ENCODE measurements around the gene LYZL6.

Gene LYZL6

GRCh38 chr17:35943537-35943936 lies at the start of gene LYZL6:
Gene LYZL6 (minus strand): TSS chr17:35943713. CDS start chr17:35939356, 4,357 bp downstream.
- DNase-seq: no peak

GRCh38 chr17:35991075-35991474 lies 47.6 kb upstream of the LYZL6 start:
- no peak for DNase-seq

DNA sequence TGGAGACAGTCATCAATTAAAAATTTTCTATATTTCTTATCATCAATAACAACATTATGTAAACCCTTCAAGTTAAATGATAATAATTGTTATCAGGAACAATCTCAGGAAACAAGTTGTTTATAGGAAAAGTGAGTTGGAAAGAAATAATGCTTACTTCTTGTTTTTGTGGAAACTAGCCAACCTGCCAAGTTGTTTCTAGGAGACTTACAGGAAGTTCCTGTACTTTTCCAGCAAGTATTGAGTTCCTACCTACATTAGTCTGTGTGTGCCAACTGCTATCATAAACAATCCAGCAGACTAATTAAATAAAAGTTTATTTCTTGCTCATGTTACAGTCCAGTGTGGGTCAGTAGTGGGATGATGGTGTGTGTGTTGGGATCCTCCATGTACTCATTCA lies 44.7 kb upstream of the LYZL6 start:
- no peak for DNase-seq

DNA sequence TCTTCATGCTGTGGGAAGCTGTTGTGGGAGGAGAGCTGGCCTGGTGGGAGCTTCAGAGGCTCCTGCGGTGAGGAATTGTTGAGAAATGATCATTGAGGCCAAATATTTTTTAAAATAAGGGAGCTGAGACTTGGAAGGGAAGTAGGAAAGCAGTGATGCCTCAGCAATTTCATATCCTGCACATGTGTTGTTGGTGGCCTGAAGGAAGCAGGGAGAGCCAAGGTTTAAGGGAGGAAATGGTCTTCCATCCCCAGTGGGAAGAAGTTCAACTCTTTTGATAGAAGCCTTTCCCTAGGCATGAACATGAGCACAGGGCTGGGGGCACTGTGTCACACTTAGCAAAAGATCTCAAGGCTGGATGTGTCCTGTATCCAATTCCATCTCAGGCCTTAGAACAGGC lies 43.1 kb upstream of the LYZL6 start, which contains the start of gene CCL14:
TSS of gene CCL14 (minus strand) at position 87 of the 400 bp plus-strand sequence. CDS start at position 7, 80 bp downstream.
- no peak for DNase-seq

DNA sequence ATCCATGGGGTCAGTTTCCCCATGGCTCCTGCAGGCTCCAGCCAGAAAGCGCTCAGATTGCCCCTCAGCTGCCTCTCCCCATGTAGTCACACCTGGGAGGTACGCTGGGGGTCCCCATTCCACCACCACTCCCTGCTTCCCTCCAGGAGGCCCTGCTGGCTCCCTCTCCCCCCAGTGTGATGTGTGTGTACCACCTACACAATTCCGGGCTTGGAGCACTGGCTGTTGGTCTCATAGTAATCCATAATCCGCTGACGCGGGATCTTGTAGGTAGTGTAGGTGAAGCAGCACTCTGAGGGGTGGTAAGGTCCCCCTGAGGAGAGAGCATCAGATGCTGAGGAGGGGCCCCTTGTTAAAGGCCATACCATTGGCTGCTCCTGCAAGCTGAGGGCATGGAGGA lies 40.6 kb upstream of the LYZL6 start:
- DNase-seq: no peak

- no peak for DNase-seq
Observed at GRCh38 chr17:35982409-35983191, 39.1 kb upstream of the LYZL6 start.

GRCh38 chr17:35981908-35982330 lies 38.4 kb upstream of the LYZL6 start:
- no peak for DNase-seq

DNA sequence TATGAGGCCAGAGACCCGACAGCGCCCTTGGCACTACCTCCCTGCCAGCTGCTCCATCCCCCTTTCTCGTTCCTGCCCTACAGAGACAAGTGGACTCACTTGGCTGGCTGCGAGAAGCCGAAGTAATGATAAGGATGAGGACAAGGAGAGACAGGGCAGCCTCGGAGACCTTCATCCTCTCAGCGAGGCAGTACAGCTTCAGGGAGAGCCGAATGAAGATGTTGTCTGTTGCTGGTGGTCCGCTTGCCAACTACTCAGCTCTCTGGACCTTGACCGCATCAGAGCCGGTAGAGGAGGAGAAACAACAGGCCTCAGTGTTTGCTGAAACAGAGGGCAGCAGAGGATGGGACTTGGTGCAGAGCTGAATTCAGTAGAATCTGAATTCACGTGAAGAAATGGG lies 37.7 kb upstream of the LYZL6 start, which contains the start of gene CCL16:
TSS of gene CCL16 (minus strand) at position 252 of the 400 bp plus-strand sequence. CDS start at position 175, 77 bp downstream.
- no peak for DNase-seq

- DNase-seq: no peak
Observed at GRCh38 chr17:35978346-35978745, 34.8 kb upstream of the LYZL6 start.

DNA sequence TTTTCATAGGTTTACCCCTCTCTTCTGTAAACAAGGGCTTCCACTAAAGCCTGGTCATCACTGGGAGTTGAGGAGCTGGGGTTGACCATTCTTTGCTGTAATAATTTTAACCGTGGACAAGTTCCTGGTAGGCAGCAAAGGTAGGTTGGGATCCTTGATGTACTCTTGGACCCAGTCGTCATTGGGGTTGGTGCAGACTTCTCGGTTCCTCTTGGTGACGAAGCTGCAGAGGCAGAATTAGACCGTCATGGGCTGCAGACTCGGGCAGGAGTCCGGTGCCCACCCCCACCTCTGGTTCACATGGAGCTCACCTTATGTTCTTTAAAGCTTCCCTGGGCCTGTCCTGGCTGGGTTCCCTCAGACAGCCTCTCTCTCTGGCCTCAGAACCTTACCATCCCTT lies 34.0 kb upstream of the LYZL6 start:
- no peak for DNase-seq

DNA sequence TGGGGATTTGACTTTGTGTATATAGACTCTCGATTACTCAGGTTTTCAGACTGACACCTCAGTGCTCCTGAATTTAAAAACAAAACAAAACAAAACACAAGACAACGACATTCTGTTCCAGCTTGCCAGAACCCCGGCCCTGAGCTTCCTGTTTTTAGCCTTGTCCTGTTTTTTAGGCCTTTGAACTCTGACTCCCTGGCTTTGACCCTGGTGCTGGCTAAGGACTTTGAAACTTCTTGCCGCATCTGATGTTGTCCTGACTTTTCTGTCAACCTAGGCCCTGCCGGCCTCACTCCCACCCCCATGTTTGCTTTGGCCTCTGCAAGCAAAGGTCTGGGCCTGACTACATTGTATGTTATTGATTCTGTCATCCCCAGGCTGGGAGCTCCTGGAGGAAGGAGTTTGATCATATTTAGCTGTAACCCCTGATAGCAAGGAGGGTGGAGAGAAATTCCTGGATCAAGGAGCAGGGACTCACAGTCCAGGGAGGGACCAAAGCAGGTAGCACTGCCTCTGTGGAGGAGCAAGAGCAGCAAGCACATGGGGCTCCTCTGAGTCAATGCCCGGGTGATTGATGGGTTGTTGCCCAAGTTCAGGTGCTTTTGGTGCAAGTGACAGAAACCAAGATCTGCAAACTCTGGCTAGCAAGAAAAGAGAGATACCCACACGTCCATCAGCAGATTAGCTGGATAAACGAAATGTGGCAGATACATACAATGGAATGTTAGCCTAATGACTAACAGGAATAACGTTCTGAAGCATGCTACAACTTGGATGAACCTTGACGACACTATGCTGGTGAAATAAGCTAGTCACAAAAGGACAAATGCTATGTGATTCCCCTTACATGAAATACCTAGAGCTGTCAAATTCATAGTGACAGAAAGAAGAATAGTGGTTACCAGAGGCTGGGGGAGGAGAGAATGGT lies 30.1 kb upstream of the LYZL6 start:
- DNase-seq: no peak

- DNase-seq: no peak
Observed at GRCh38 chr17:35972945-35973332, 29.4 kb upstream of the LYZL6 start.

GRCh38 chr17:35972535-35972934 lies 29.0 kb upstream of the LYZL6 start:
- DNase-seq: no peak

DNA sequence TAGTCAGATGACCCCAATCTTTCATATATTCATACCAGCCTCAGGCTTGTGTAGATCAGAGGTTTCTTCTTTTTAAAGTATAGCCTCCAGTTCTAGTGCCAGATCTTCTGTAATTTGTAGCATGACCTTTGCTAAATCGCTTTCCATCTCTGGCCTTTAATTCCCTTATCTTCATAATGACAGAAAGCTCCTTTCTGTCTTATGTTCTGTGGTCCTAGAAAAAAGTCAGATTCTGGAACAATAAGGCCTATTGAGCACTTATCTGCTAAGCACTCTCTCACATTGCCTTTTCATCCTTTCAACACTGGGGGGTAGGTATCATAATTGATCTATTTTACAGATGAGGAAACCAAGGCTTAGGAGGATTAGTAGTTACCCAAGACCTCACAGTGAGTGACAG lies 28.6 kb upstream of the LYZL6 start:
- no peak for DNase-seq

- peak; percentile 37 to 55 for DNase-seq
Observed at GRCh38 chr17:35969558-35970380, 26.3 kb upstream of the LYZL6 start.

GRCh38 chr17:35968520-35969054 lies 25.1 kb upstream of the LYZL6 start:
- DNase-seq: no peak

GRCh38 chr17:35965272-35965671 lies 21.8 kb upstream of the LYZL6 start:
- DNase-seq: no peak

GRCh38 chr17:35963663-35964062 lies 20.1 kb upstream of the LYZL6 start:
- no peak for DNase-seq

DNA sequence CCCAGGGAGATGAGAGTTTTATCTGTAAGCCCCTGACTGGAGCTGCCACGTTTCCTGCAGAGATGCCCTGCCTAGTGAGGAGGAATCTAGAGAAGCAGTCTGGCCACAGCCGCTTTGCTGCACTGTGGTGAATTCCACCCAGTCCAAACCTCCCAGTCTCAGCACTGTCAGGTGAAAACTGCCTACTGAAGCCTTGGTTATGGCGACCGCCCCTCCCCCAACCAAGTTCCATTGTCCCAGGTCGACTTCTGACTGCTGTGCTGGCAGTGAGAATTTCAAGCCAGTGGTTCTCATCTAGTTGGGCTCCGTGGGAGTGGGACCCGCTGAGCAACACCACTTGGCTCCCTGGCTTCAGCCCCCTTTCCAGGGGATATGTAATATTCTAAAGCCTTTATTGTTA lies 10.2 kb upstream of the LYZL6 start:
- no peak for DNase-seq

DNA sequence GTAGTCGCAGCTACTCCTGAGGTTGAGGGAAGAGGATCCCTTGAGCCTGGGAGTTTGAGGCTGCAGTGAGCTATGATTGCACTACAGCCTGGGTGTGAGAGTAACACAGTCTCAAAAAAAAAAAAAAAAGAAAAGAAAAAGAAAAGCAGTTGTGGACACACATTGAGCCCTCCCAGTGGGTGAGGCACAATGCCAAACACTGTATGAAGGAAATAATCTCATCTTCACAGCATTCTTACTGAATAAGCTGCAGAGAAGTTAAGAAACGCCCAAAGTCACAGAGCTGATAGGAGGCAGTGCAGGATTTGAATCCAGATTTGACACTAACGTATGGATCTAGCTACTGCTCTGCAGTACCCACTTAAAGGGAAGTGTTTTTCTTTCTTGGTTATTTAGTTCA lies 5.9 kb upstream of the LYZL6 start:
- DNase-seq: no peak

DNA sequence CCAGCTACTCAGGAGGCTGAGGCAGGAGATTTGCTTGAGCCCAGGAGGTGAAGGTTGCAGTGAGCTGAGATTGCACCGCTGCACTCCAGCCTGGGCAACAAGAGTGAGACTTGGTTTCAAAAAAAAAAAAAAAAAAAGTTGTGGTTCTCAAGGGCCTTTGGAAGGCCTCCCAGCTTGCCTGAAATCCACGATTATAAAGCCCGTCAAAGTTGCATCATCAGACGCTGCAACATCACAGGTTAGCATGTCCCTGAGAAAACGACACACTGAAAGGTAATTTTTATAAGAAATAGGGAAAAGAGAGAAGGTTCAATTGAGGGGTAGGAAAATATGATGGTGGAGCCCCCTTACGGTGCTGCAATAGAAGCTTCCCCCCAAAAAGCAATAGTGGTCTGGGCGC lies 4.6 kb upstream of the LYZL6 start:
- no peak for DNase-seq

GRCh38 chr17:35947156-35947585 lies 3.7 kb upstream of the LYZL6 start:
- peak; percentile 5 to 56 for DNase-seq
